GM18517 (cell line): ENCODE measurements around the gene PIEZO1.

Experiments used
- ATAC-seq: cut with Tn5 transposase; IDR thresholded peaks from one replicate; pipeline ENCODE4 v1.9.1; 2021; ENCODE audit warnings: mild to moderate bottlenecking, moderate library complexity; ENCODE audit not compliant: unreplicated experiment

The PIEZO1 gene

DNA sequence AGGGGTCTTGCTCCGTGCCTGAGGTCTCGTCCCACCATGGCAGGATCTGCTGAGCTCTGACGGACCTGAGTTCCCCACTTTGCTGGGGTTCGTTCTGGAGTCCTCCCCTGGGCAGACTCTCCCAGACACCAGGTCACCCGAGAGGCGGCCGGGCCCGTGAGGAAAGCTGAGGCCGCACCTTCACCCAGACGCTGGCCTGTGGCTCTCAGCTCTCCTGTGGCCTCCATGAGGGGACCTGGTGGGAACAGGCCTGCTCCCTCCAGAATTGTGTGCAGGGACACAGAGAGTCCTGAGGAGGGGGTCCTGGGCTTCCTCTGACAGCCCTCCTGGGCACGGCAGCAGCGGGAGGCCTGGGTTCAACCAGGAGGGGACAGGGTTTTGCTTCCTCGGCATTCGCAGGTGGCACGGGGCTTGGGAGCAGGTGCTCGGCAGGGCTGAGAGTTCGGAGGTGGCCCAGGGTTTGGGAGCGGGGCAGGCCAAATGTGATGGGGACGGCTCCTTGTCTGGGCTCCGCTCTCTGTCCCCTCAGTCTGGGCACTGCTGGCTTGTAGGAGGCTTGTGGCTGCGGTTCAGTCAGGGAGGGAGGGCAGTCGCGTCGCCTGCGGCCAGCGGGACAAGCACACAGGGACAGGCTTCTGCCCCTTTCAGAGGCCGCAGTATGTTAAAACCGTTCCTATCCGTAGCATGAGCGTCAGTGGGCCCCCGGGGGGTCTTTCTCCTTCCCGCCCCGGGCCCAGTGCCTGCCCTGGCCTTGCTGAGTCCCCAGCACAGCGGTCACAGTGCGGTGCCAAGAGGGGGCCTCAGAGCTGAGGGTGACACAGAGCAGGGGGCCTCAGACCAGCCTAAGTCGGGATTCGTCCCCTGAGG lies 90.6 kb downstream of the PIEZO1 start:
- no peak for ATAC-seq

DNA sequence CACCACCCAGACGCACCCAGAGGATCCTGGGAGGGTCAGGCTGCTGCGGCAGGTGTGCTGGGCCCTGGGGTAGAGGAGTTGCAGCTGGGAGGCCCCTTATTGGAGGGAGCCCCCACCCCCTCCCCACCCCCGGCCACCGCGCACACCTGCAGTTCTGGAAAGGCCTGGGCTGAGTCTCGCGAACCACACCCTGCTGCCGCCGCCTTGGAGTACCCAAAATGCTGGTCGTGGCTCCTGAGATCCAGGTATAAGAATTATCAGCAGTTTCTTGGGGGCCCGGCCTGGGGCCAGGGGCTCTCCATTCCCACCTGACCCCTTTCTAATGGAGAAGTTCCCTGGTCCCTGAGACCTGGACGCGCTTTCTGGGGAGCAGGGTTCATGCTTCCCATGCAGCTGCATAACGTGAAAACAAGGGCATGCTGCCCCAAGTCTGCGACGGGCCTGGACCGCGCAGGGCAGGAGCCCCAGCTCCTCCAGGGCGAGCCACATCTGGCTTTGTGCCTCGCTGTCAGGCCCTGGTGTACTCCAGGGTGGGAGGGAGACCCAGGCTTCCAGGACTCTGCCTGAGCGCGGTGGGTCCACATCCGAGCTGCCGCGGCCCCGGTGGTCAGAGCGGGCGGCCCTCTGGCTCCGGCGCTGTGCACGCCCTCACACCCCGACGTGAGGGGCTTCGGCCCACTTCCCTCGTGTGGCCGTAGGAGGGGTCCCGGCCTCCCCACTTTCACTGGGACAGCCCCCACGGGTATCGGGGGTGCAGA lies 91.4 kb downstream of the PIEZO1 start:
- ATAC-seq, result no peak

DNA sequence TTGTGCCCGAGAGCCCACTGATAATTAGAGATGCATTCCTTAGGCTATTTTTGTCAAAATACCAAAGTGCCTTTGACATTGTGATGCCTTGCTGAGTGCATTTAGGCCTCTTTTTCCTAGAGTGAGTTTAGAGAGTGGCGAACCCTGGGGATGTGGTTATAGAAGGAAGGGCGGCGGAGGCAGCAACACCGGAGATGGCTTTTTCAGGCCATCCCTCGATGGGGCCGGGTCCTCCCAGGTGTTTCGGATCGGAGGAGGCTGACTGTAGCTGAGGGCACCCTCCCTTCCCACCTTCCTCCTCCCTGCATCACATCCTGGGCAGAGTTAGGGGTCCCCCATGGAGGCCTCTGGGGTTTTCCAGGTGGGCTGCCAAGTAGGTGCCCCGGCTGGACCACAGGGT lies 92.2 kb downstream of the PIEZO1 start:
- ATAC-seq, result no peak

DNA sequence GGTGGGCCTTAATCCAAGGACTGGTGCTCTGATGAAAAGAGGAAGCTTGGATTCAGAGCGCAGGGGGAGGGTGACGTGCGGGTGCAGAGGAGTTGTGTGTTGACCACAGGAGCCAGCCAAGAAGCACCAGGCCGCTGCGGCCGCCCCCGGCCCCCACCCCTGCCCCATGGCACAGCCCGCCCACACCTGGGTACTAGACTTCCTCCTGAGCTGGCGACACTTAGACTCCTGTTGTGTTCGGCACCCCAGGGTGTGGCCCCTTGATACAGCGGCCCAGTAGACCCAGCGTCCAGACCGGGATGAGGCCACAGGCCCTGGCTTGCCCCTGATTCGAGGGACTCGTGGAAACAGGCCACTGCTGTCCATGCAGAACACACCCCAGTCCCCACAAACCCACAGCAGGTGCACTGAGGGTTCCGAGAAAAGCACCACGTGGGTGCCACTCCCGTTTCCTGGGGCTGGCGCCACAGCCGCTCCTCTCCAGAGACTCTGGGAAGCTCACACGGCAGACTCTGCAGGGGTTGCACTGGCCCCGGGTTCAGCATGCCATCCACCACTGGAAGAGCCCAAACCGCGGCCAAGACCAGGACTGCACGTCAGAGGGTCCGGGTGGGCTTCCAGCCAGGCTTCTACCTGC lies 93.0 kb downstream of the PIEZO1 start:
- no peak for ATAC-seq

DNA sequence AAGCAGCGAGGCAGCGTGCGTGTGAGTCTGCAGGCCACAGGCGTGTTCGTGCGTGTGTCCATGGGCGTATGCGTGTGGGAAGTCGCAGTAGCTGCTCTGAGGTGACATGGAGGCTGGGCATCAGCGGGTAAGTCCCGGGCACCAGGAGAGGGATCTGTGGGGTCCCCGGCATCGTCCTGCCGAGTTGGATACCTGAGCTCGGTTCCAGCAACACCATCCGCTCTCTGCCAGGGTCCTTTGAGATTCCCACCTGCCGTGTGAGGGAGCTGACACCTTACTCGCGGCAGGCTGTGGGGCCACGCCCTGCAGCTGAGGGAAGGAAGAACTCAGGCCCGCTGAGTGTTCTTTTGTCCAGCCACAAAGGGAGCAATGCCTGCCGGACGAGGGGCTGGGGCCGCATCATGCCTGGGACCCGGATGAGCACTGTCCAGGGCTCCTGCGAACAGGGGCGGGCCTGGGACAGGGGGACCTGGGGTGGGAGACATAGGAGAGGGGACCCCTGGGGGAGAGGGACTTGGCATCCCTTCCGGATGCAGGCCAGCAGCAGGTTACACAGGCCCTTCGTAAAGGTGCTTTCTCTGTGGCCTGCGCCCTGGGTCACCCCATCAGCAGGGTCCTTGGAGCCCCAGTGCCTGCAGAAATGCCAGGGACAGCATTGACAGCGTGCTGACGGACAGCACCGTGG lies 93.7 kb downstream of the PIEZO1 start:
- ATAC-seq, result no peak

DNA sequence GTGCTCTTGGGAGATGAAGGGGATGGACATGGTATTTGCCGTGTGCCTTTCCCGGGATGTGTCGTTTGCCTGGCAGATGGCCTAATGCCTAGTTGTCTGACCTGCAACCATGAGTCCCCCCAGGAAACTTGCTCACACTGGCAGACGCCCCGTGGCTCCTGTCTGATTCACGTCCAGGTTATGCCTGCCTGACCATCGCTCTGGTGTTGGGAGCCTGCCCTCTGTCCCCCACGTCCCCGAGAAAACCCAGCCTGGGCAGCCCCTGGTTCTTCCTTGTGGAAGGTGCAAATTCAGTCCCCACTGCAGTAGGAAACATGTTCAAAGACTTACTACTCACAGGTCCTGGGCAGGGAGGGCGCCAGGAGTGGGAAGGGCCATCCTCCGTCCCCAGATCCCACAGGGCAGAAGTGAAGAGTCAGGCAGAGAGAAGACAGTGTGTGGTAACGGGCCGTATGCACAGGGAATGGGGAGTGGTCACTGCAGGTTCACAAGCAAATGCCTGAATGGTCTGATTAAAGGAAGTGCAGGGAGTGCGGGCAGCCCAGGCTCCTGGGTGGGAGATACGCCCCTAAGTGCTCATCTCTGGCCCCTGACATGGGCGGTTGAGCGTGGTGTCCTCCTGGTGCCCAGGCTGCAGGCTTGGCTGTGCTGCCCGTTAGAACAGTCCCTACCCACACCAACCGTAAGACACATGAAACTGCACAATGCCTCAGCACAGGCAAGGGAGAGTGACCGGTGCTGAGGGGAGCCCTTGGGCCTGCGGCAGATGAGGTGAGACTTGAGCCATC lies 94.5 kb downstream of the PIEZO1 start:
- no peak for ATAC-seq

DNA sequence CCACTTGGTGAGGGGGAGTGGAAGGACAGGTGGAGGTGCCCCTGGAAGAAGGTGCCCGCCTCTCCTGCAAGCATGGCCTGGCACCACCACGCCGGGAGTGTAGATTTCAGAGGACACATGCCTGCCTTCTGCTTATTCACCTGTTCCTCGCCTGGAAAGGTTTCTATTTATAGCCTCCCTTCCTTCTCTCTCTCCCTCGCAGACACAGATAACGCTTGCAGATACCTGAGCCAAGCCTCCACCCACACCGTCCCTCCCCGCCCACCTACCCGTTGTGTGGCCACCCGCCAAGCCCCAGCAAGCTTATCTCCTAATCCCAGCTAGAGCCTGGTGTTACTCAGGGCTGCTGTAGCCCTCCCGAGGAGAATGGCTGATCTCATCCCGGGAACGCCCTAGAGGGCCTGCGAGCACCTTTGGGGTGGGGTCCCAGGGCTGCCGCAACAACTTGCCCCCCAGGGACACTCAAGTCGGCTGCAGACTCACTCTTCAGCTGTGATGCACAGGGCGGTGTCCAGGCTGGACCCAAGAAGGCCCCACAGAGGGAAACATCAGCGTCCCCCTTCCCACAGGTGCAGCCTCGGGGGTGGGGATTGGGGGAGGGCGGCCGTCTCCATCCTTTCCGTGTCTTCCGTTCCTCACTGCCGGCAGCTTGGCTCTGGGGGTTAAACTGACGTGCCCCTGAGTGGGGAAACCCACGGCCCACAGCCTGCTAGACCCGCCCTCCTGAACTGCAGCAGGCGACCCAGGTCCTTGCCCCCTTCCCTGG lies 96.8 kb downstream of the PIEZO1 start:
- ATAC-seq, result no peak

DNA sequence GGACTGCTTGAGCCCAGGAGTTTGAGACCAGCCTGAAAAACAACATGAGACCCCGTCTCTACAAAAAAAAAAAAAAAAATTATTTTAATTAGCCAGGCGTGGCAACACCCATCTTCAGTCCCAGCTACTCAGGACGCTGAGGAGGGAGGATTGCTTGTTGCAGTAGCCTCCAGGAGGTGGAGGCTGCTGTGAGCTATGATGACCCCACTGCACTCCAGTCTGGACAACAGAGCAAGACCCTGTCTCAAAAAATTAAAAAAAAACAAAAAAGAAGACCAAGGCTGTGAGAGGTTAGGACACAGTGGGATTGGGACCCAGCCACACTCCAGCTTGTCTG lies 97.4 kb downstream of the PIEZO1 start:
- ATAC-seq, result no peak

DNA sequence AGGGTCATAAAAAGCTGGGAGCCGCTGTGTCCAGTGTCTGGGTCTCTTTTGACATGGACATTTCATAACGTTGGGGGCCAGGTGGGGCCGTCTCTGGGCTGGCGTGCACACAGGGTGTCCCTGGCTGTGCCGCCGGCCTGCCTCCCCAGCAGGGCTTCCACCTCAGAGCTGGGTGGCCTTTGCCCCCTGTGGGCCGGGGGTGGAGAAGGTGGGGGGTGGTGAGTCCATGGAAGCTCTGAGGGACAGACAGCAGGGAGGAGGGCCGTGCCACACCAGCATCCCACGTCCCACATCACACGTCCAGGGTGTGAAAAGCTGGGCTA lies 97.8 kb downstream of the PIEZO1 start:
- ATAC-seq, result no peak

DNA sequence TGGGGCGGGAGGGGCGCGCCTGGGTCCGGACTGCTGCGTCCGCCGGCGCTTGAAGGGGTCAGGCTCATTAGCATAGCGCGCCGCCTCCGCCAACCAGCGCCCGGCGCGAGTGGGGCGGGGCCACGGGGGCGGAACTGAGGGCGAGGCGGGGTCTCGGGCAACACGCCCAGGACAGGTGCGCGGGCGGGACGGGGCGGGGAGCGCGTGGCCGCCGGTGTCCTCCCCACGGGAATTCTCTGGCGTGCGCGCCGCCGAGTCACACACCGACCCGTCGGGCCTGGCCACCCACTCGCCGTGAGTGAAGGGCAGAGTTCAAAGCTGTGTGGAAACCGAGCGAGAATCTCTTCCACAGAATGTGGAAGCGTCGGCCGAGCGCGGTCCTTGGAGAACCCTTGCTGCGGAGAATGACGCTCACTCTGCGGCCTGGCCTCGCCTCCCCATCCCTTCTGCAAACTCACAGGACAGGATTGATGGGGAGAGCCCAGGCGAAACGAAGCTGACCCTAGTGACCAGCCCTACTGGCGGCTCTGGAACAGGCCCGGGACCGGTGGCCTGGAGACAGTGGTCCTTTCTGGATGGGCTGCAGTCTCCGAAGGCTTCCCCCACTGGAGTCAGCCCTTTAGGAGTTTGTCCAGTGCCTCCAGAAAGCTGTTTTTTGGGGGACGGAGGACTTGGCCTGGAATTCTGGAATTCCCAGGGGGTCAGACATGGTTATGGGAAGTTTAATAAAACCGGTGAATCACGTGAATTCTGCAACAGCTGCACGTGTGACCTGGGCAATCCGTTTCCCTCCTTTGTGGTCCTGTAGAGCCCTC lies 98.4 kb downstream of the PIEZO1 start, which contains the start of gene SNAI3:
Gene SNAI3, minus strand, starts transcription at position 69 of the 815 bp plus-strand sequence. CDS start 101 bp downstream, outside the sequence.
- ATAC-seq, result peak; percentile 64

DNA sequence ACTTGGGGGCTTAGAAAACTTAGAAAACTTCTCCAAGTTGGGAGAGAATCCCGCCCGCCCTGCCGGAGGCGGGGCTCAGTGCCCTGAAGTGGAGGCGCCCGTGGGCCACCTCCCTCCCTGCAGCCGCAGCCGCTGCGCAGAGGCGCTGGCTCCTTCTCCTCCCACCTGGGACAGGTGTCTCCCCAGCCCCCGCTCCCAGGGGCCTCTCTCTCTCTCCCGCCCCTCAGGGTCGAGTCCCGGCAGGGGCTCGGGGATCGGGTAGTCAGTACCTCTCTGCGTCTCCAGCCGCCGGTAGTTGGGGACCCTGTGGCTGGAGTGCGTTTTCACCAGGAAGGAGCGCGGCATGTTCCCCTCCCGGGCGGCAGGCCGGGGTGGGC lies 99.0 kb downstream of the PIEZO1 start:
- no peak for ATAC-seq

DNA sequence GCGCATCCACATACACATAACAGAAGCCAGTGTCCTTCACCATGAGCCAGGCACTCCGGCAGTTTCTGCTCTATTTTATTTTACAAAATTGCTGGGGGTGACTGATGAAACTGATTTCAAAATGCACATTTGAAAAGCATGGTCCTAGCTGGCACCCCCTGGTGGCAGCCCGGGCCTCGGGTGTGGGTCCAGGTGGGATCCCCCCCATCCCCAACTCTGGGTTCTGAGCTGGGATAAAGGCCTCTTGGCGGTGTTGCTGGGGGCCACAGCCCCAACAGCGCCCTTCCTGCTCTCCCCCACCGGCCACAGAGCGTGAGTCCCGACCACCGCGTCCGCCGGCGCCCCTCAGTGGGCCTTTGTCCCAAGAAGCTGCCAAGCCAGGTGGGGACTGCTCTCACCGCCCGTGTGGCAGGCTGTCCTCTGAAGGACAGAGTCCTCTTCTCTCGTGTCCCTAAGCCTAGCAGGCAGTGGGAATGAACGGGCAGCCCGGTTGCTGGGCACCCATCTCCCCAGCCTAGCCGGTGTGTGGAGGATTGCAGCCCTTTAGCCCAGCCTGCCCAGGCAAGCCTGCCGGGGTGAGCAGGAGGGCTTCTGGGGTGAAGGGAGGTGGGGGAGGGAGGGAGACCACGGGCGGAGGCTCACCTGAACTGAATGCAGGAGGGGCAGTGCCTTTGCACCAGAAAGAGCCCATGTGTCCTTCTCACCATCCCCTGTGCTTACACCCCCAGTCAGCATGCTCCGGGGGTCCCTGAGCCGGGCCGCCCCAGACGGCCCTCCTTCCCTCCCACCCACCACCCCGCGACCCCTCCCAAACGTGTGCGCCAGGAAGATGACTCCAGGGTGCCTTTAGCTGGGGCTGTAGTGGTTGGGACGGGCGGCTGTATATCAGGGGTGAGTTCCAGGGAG lies 99.6 kb downstream of the PIEZO1 start:
- ATAC-seq, result no peak

DNA sequence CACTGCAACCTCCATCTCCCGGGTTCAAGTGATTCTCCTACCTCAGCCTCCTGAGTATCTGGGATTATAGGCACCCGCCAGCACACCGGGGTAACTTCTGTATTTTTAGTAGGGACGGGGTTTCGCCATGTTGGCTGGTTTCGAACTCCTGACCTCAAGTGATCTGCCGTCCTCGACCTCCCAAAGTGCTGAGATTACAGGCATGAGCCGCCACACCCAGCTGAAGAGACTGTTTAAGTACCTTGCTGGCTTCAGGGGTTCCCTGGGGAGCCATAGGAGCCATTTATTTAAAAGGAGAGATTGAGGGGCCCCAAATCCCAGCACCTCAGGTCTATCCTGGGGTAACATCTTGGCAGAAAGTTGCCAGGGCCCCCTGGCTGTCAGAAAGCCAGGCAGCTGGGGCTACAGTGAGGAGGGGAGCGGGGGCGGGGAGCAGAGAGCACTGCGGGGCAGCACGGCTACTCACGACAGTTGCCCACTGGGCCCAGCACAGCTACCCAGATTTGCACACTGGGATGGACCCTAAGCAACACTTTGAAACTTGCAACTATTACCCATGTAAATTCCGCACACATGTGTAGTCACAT lies 100.4 kb downstream of the PIEZO1 start:
- no peak for ATAC-seq

DNA sequence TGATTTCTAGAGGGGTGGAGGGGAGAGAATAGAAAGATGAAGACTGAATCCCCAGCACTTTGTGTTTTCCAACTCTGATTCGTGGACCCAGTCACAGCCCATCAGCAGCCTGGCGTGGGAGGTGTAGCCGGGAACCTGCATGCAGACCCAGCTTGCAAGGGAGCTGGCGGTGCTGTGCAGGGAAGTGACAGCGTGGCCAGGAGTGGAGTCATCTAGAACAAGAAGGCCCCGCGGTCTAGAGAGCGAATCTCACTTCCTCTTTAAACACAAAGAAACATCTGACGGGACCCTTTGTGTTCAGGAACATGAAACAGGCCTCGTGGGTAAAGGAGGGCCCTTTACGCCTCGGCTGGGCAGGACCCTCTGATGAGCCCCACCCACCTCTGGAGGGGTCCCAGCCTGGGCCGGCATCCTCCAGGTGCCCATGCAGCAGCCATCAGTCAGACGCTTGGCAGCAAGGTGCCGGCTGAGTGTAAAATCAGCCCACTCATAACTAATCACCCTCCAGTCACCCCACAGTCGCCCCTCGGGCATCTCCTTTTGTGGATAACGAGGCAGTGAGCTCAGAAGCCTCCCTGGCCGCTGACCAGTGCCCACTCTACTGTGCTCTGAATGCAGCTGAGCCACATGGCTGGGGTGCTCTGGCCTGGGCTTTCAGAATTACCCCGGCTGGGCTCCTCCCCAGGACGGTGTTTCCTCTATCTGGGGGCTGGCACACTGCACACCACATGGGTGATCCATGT lies 103.1 kb downstream of the PIEZO1 start:
- ATAC-seq, result peak; percentile 73

DNA sequence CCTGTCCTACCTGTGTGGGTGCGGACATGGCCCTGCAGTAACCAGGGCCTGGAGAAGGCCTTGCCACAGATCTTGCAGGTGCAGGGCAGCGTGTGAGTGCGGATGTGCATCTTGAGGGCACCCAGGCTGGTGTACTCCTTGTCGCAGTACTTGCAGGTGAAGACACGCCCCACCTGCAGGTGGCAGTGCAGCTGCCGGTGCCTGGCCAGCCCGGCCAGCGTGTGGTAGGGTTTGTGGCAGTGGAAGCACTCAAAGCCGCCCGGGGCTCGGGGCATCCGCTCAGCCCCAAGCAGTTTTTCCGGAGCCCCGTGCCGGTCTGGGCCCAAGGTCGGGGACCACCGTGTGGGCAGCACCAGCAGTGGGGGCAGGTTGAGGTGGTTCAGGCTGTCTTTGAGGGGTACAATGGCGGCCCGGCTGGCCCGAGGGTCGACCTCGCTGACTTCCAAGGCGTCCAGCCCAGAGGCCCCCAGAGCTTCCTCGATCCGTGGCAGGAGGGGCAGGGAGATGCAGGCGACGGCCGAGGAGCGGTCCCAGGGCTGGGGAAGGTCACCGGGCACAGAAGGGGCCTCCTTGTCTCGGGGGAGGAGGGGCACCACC lies 103.8 kb downstream of the PIEZO1 start:
- ATAC-seq, result no peak

DNA sequence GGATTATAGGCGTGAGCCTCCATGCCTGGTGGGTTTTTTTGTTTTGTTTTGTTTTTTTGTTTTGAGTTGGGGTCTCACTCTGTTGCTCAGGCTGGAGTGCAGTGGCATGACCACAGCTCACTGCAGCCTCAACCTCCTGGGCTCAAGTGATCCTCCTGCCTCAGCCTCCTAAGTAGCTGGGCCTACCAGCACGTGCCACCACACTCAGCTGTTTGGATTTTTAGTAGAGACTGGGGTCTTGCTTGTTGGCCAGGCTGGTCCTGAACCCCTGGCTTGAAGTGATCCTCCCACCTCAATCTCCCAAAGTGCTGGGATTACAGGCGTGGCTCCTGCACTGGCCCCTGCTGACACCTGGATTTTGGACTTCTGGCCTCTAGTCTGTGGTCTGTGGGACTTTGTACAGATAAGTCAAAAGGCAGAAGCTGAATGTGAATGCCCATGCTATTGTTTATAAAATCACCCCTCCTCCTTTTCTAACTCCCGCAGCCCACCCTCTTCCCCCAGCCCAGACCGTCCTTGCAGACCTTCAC lies 104.4 kb downstream of the PIEZO1 start:
- no peak for ATAC-seq
